Natural killer cell (primary cell): ENCODE data around the gene EPHB1. TPM values are rescaled to one million over a fixed set of nuclear protein-coding genes. Genes with fewer than 3 reads are reported as not detected.

Experiments used
- ATAC-seq, 3 donors: fragments of 150-1000 bp in 2 of 3; fragments of 200-7000 bp in 1 of 3; cut with Tn5 transposase; 1 replicate in 1 of 3; 2 replicates in 2 of 3; pipeline ENCODE4 v1.10.0; 2021; ENCODE audit warnings: mild to moderate bottlenecking in 2 of 3, moderate library complexity in 2 of 3
- DNase-seq, 2 donors: peaks; one replicate each; pipeline versions ENCODE4 v3.0.0 to v3.0.0-alpha.2; 2013 to 2021; ENCODE audit warnings: mixed read lengths in 1 of 2
- H3K27ac ChIP-seq: one replicate; pipeline ENCODE4 v1.5.1; 2013; ENCODE audit warnings: mild to moderate bottlenecking, low read length
- H3K27me3 ChIP-seq: one replicate; pipeline ENCODE4 v1.6.1; 2013; ENCODE audit warnings: low read length; ENCODE audit not compliant: control insufficient read depth, insufficient read depth
- H3K36me3 ChIP-seq: one replicate; pipeline ENCODE4 v1.6.1; 2013; ENCODE audit warnings: low read length; ENCODE audit not compliant: control insufficient read depth, insufficient read depth
- H3K4me1 ChIP-seq: one replicate; pipeline ENCODE4 v1.6.1; 2013; ENCODE audit warnings: low read length; ENCODE audit not compliant: control insufficient read depth, insufficient read depth
- H3K4me3 ChIP-seq: one replicate; pipeline ENCODE4 v1.5.1; 2013; ENCODE audit warnings: low read length
- H3K9me3 ChIP-seq: one replicate; pipeline ENCODE4 v1.6.1; 2013; ENCODE audit warnings: low read length; ENCODE audit not compliant: control insufficient read depth, insufficient read depth
- H3K27ac Mint-ChIP-seq, 2 donors: one replicate each; pipeline ENCODE4 v1.8.0; 2022; ENCODE audit warnings: mild to moderate bottlenecking in 2 of 2, mixed read lengths in 2 of 2, moderate library complexity in 1 of 2
- H3K27me3 Mint-ChIP-seq, 2 donors: one replicate each; pipeline ENCODE4 v1.8.0; 2022; ENCODE audit warnings: low read depth in 2 of 2, mixed read lengths in 2 of 2
- H3K36me3 Mint-ChIP-seq: one replicate; pipeline ENCODE4 v1.8.0; 2022; ENCODE audit warnings: mixed read lengths
- H3K4me1 Mint-ChIP-seq, 2 donors: one replicate each; pipeline ENCODE4 v1.8.0; 2022; ENCODE audit warnings: mixed read lengths in 2 of 2
- H3K4me3 Mint-ChIP-seq: one replicate; pipeline ENCODE4 v1.8.0; 2022; ENCODE audit warnings: mild to moderate bottlenecking, moderate library complexity, mixed read lengths
- H3K9me3 Mint-ChIP-seq, 2 donors: one replicate each; pipeline ENCODE4 v1.8.0; 2022; ENCODE audit warnings: mixed read lengths in 2 of 2
- CTCF ChIP-seq: fragments of 200-600 bp; IDR thresholded peaks from one replicate; pipeline ENCODE4 v1.8.0; 2022; ENCODE audit warnings: antibody characterized with exemption
- WGBS: methylation state at CpG from one replicate; pipeline ENCODE4 v1.1.7; 2013; ENCODE audit warnings: missing lambda C conversion rate; ENCODE audit not compliant: insufficient coverage; 5-methylcytosine and 5-hydroxymethylcytosine counted together
- intact Hi-C: fragments of 100-400 bp; cut with micrococcal nuclease; formaldehyde crosslinking; loops from one replicate; pipeline ENCODE4 v1.14.2; 2022
- total RNA-seq, 4 donors: library from RNA; stranded (reverse); fragments of 120-200 nt in 1 of 4; gene quantifications; one replicate each; pipeline versions ENCODE4 v1.2.3 to v1.2.4, GENCODE V29; 2013 to 2022

Gene EPHB1
- total RNA-seq, 3 donors from 2014 or later (not counting 1 experiment from before 2014, with no cell fraction given) = 0.60 TPM; not detected in 2

GRCh38 chr3:135075157-135075556 lies 280.1 kb downstream of the EPHB1 start:
- H3K9me3 ChIP-seq = no peaks in the 10 kb centered on the region
- Mint-ChIP-seq H3K9me3 (peaks cover 7 to 9% of the 10 kb centered on the region in 2 donors), H3K36me3 (no peaks in the 10 kb centered on the region), H3K4me1 (no peaks in the 10 kb centered on the region), H3K27ac (no peak overlapping the region), H3K27me3 (no peaks in the 10 kb centered on the region), H3K4me3 (no peak overlapping the region)
- H3K27ac ChIP-seq = no peak overlapping the region
- 86% methylated on average over 3 of the region's 3 CpGs for WGBS
- H3K36me3 ChIP-seq = no peaks in the 10 kb centered on the region
- DNase-seq (no peak), ATAC-seq (no peak)
- H3K4me1 ChIP-seq = no peaks in the 10 kb centered on the region
- H3K4me3 ChIP-seq = no peak overlapping the region
- no peak for TF ChIP-seq CTCF
- intact Hi-C loops = no loop called here
- no peaks in the 10 kb centered on the region for H3K27me3 ChIP-seq

- no peak for ATAC-seq
- no peak for DNase-seq
- Histone ChIP-seq H3K27me3 (no peaks in the 10 kb centered on the region), H3K9me3 (no peaks in the 10 kb centered on the region), H3K36me3 (no peaks in the 10 kb centered on the region), H3K4me3 (no peak overlapping the region), H3K4me1 (no peaks in the 10 kb centered on the region), H3K27ac (no peak overlapping the region)
- Mint-ChIP-seq H3K4me1 (no peaks in the 10 kb centered on the region), H3K4me3 (no peak overlapping the region), H3K27me3 (no peaks in the 10 kb centered on the region), H3K27ac (no peak overlapping the region), H3K36me3 (no peaks in the 10 kb centered on the region), H3K9me3 (peaks cover 6 to 7% of the 10 kb centered on the region in 2 donors)
- TF ChIP-seq CTCF = no peak
- intact Hi-C loops = no loop called here
Measured at GRCh38 chr3:135076341-135076740, 281.3 kb downstream of the EPHB1 start.

- Mint-ChIP-seq H3K36me3 (no peaks in the 10 kb centered on the region), H3K27ac (no peak overlapping the region), H3K4me3 (no peak overlapping the region), H3K4me1 (no peaks in the 10 kb centered on the region), H3K9me3 (peaks cover 6 to 7% of the 10 kb centered on the region in 2 donors), H3K27me3 (no peaks in the 10 kb centered on the region)
- Histone ChIP-seq H3K9me3 (no peaks in the 10 kb centered on the region), H3K27me3 (no peaks in the 10 kb centered on the region), H3K4me1 (no peaks in the 10 kb centered on the region), H3K4me3 (no peak overlapping the region), H3K36me3 (no peaks in the 10 kb centered on the region), H3K27ac (no peak overlapping the region)
- ATAC-seq (no peak), DNase-seq (no peak)
- 43% methylated on average over 3 of the region's 3 CpGs for WGBS
- TF ChIP-seq CTCF = no peak
- intact Hi-C loops = no loop called here
Measured at GRCh38 chr3:135077186-135077585, 282.1 kb downstream of the EPHB1 start.

- no peak for ATAC-seq
Measured at GRCh38 chr3:135078283-135078682, 283.2 kb downstream of the EPHB1 start.

More at GRCh38 chr3:135078283-135078682, 283.2 kb downstream of the EPHB1 start:
- H3K27ac ChIP-seq = no peak overlapping the region
- intact Hi-C loops = no loop called here
- no peaks in the 10 kb centered on the region for H3K4me1 ChIP-seq
- no peak overlapping the region for H3K27ac Mint-ChIP-seq
- no peaks in the 10 kb centered on the region for H3K4me1 Mint-ChIP-seq
- H3K27me3 ChIP-seq = no peaks in the 10 kb centered on the region
- no peaks in the 10 kb centered on the region for H3K36me3 ChIP-seq
- H3K36me3 Mint-ChIP-seq = no peaks in the 10 kb centered on the region
- DNase-seq = no peak
- H3K4me3 ChIP-seq = no peak overlapping the region
- 81% methylated on average over 2 of the region's 2 CpGs for WGBS
- no peak overlapping the region for H3K4me3 Mint-ChIP-seq
- no peak for TF ChIP-seq CTCF
- peaks cover 2 to 4% of the 10 kb centered on the region in 2 donors for H3K9me3 Mint-ChIP-seq
- no peaks in the 10 kb centered on the region for H3K9me3 ChIP-seq
- H3K27me3 Mint-ChIP-seq = no peaks in the 10 kb centered on the region
